Endometrial microvascular endothelial cells (primary cell): ENCODE results near the gene ARL14EP. TPM values are rescaled to one million over a fixed set of nuclear protein-coding genes. Genes with fewer than 3 reads are reported as not detected.

ENCODE experiments used
- in situ Hi-C: cut with HindIII; loops from 2 replicates; pipeline ENCODE4 v1.10.0; 2017; ENCODE audit warnings: low sequenced_read_pairs, low pct_unique_long_range_greater_than_20kb; ENCODE audit errors: inconsistent ontology term
- total RNA-seq: library from RNA; depleted of rRNA; stranded (reverse); fragments of >200 nt; gene quantifications from one replicate; pipeline ENCODE4 v1.2.3, GENCODE V29; 2015; ENCODE audit errors: inconsistent ontology term

Gene ARL14EP
- total RNA-seq, 1 donor from 2014 or later: 18.5 TPM

DNA sequence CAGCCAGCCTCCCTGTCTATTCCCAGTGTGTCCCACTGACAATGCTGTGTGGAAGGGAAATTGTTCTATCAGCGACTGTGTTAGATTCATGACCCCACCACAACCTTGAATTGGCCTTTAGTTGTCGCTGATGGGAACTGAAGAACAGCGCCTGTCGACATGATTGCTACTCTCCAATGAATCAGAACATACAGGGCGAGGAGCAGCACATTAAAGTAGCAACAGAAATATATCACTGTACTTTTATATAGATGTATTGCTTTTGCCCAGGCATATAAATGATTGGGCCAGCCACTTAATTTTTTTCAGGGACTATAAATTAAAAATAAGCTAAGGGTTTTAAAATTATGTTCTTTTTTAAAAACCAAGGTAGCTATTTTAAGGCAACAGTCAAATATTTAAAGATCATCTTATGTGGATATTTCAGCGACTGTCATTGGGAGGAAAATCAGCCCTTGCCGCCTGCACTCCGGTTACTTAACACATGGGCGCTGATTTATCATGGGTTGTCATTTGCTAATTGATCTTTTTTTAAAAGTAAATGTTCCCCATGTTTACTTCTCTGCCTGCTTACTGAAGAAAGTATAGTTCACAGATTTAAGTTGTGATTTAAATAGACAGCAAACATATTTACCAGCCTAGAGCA is 42.1 kb downstream of the ARL14EP start:
- in situ Hi-C loops: no loop called here

DNA sequence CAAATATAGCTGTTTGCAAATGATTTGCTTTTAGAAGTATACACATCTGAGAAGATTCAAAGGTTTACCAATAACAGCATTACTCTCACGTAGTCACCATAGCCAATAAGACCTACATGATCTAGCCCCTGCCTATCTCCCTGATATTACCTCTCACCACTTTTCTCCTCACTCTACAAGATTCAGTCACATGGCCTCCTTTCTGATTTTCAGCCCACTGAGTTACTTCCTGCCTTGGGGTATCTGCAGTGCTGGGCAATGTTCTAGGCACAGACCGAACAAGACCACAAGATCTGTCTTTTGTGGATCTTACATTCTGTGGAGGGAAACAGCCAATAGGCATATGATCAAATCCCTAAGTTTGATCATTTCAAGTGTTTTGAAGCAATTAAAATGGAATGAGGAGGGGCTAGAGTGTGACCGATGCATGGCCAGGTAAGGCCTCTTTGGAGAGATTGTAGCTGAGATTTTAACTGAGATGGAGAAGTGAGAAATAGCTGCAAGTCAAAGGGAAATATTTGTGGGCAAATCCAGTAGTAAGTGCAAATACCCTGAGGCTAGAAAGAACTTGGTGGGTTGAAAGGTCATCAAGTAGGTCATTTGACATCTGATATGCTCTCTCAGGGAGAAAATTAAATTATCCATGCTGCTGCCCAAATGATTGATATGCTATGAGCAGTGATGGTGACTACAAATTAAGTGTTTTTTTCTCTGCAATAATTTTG is 43.1 kb downstream of the ARL14EP start:
- in situ Hi-C loops: no loop called here

DNA sequence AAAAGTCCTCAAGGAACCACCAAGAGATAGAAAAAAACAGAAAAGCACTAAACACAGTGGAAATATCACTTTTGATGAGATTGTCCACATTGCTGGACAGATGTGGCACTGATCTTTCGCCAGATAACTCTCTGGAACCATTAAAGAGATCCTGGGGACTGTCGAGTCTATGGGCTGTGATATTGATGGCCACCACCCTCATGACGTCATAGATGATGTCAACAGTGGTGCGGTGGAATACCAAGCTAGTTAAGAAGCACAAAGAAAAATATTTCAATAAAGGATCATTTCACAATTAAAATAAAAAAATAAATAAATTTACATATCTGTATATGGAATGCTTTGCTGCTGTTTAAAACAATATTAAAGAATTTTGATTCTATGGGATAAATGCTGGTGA is 45.5 kb downstream of the ARL14EP start:
- in situ Hi-C loops: no loop called here

DNA sequence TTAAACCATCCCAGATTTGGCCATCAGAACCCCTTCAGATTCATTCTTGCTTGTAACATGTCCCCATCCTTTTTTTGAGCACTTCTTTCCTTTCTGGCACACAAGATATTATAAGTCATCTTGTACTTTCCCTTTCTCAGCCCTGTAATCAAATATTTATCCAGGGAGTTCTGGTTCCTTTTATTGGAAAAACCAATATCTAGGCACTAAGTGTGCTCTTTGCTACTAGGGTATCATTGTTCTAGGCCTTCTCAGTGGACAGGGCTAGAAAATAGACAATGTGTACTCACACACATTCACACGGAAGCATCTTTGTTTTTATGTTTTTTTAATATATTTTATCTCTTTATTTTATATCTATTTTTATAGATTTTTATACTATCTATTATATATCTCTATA is 47.3 kb downstream of the ARL14EP start:
- in situ Hi-C loops: no loop called here

DNA sequence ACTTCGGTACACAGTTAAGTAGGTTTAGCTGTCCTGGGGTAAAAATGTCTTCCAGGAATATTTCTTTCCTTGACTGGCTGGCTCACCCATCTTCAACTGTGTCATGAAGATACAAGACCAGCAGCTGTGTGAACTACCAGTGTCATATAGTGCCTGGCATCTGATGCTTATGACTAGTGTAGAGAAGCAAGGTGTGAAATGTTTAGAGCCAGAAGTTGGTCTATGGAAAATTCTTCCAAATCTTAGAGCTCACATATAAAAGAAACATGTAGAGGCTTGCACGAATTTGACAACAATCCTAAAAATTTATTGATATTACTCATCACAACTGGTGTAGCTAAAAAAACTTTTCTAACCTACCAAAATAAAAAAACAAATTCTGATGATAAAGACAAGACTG is 54.4 kb downstream of the ARL14EP start:
- in situ Hi-C loops: no loop called here

DNA sequence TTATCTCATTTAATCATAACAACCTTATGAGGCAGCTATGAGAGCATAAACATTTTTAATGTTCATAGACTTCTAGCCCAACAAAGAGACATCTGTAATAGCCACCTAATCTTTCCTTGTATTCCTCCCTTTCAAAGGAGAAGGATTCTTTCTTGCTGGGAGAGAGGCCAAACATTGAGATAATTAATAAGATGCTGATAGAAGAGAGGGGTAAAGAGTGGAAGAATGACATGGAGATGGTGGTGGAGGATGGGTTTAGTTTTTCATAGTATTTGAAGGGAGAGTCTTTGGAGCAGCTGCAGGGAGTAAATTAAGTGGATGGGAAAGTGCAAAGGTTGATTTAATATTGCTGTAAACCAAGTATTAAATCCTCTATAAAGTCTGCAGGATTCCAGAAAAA is 57.9 kb downstream of the ARL14EP start:
- in situ Hi-C loops: no loop called here

DNA sequence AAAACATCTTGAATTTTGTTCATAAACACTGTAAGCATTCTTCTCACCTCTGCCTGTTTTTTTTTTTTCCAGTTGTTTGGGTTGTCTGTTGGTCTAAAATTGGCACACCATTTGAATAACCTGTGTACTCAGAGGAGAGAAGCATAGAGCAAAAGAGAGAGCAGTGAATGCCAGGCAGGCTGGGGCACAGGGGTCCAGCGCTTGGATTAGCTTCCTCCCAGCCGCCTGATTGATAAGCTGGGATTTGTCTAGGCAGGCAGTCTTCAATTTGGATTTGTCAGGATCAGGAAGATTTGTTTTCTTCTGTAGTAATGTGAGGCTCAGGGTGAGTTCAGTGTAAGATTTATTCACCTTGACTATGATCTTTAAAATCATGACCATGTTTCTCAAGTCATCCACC is 59.0 kb downstream of the ARL14EP start:
- in situ Hi-C loops: no loop called here

Other genes with a start within 250 kb of the ARL14EP start
- gene FSHB, start 92.1 kb upstream of the ARL14EP start, total RNA-seq: not detected